ENCODE results near the gene DSEL. TPM values are rescaled to one million over a fixed set of nuclear protein-coding genes. Genes with fewer than 3 reads are reported as not detected.

Gene DSEL
- total RNA-seq, 1 donor from 2014 or later = 49.3 TPM

DNA sequence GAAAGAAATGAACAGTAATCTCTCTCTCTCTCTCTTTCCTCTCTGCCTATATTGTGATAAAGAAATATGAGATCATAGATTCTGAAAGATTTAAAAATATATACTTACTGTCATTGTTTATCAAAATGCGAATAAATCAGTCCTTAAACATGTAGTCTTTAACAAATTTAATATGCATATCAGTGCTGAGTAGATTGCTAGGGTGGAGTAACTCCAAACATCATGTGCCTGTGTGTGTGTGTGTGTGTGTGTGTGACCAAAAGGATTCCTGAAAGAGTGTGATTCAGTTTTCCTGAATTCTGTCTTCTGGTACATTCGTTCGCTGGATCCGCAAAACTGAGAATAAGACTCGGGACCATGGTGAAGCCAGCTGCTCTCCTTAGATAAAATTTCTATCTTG lies 24.0 kb upstream of the DSEL start:
- Mint-ChIP-seq H3K27me3 (ENCODE audit: low read depth) (no peaks in the 10 kb centered on the region), H3K4me1 (ENCODE audit: low read depth) (peaks cover 8% of the 10 kb centered on the region), H3K9me3 (ENCODE audit: low read depth) (no peaks in the 10 kb centered on the region), H3K36me3 (ENCODE audit: low read depth) (peaks cover 1% of the 10 kb centered on the region), H3K27ac (ENCODE audit: unreplicated experiment) (no peak overlapping the region), H3K4me3 (ENCODE audit: unreplicated experiment) (no peak overlapping the region)
- TF ChIP-seq, protein P1, sequence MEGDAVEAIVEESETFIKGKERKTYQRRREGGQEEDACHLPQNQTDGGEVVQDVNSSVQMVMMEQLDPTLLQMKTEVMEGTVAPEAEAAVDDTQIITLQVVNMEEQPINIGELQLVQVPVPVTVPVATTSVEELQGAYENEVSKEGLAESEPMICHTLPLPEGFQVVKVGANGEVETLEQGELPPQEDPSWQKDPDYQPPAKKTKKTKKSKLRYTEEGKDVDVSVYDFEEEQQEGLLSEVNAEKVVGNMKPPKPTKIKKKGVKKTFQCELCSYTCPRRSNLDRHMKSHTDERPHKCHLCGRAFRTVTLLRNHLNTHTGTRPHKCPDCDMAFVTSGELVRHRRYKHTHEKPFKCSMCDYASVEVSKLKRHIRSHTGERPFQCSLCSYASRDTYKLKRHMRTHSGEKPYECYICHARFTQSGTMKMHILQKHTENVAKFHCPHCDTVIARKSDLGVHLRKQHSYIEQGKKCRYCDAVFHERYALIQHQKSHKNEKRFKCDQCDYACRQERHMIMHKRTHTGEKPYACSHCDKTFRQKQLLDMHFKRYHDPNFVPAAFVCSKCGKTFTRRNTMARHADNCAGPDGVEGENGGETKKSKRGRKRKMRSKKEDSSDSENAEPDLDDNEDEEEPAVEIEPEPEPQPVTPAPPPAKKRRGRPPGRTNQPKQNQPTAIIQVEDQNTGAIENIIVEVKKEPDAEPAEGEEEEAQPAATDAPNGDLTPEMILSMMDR (IDR thresholded peaks at IDR 0.05) = no peak
- DNase-seq (ENCODE audit: low spot score) = no peak

DNA sequence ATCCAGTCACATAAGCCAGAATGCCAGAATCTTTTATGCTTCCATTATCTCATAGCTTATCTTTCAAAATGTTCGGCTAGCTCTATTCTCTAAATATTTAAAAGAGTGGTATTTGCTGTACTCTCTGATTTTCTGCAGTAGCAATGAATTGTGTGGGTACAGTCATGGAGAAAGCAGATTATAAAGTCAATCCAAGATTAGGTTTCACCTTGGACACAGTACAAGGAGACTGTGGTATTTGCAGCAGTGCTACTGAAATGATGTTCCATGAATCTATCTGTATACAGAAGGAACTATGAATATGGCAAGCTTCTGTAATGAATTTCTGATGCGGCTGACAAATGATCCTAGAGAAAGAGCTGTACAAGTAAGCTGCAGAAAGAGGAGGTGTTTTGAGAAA lies 15.4 kb upstream of the DSEL start:
- Mint-ChIP-seq H3K9me3 (ENCODE audit: low read depth) (no peaks in the 10 kb centered on the region), H3K27ac (ENCODE audit: unreplicated experiment) (no peak overlapping the region), H3K36me3 (ENCODE audit: low read depth) (no peaks in the 10 kb centered on the region), H3K27me3 (ENCODE audit: low read depth) (no peaks in the 10 kb centered on the region), H3K4me3 (ENCODE audit: unreplicated experiment) (no peak overlapping the region), H3K4me1 (ENCODE audit: low read depth) (peaks cover 11% of the 10 kb centered on the region)
- no peak for DNase-seq (ENCODE audit: low spot score)
- TF ChIP-seq, protein P1 (IDR thresholded peaks at IDR 0.05) = no peak

DNA sequence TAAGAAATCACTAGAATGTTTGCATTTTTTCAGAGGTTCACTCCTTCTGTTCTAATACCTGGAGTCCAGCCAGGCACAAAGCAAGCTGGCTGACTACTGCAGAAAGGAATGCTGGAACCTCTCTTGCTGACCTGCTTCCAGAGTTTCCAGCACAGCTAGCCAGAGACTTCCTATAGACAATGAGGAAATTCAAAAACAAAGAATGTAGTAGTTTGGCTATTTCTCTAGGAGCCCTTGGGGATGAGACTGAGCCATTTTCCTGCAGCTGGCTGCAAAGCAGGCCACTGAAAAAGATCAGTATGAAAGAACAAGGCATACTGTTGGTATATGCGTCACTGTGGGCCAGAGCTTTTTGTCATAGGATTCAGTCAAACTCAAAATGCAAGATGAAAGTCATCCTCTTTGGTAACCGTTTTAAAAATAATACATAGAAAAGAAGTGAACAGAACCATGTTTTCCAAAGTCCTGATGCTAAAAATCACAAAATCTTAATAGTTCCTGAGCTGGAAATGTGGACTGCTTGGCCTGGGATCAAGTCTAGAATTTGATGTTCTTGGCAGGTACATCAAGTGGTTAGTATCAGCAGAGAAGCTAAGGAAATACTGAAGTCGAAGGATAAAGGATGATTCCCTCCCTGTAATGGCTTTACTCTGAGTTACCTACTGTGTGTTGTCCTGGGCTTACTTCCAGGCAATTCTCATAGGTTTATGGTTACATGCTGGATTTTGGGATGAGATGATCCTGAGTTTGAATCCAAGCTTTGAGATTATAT lies 9.0 kb upstream of the DSEL start:
- no peaks in the 10 kb centered on the region for H3K9me3 Mint-ChIP-seq (ENCODE audit: low read depth)
- TF ChIP-seq, protein P1 (IDR thresholded peaks at IDR 0.05) = no peak
- H3K4me3 Mint-ChIP-seq (ENCODE audit: unreplicated experiment) = no peak overlapping the region
- H3K36me3 Mint-ChIP-seq (ENCODE audit: low read depth) = no peaks in the 10 kb centered on the region
- peak overlapping the region; percentile 88 for H3K27ac Mint-ChIP-seq (ENCODE audit: unreplicated experiment)
- no peaks in the 10 kb centered on the region for H3K27me3 Mint-ChIP-seq (ENCODE audit: low read depth)
- DNase-seq (ENCODE audit: low spot score) = no peak
- peaks cover 26% of the 10 kb centered on the region for H3K4me1 Mint-ChIP-seq (ENCODE audit: low read depth)

DNA sequence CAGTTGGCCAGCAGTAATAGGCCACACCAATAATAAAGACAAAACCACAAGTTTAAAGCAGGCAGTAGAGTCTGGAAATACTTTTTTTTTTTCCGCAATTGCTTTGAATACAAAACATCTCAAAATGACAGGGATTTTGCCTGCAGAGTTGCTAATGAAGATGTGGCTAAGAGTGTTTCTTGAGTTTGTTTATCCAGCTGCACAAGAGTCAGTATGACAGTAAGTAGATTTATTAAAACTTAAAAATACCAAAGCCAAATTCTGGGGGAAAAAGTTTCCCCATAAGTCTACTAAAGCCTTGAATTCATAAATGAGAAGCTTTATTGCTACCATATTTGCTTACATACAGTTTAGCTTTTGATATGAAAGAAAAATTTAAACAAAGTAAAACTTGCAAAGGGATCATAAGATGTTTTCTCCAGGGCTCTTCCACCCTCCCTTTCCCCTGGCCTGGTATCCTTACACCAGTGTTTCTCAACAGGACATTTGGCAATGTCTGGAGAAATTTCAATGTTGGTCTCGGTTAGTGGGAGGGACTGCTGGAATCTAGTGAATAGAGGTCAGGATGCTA lies 3.9 kb upstream of the DSEL start:
- no peak for DNase-seq (ENCODE audit: low spot score)
- no peaks in the 10 kb centered on the region for H3K36me3 Mint-ChIP-seq (ENCODE audit: low read depth)
- no peaks in the 10 kb centered on the region for H3K9me3 Mint-ChIP-seq (ENCODE audit: low read depth)
- peaks cover 42% of the 10 kb centered on the region for H3K4me1 Mint-ChIP-seq (ENCODE audit: low read depth)
- no peaks in the 10 kb centered on the region for H3K27me3 Mint-ChIP-seq (ENCODE audit: low read depth)
- TF ChIP-seq, protein P1 (IDR thresholded peaks at IDR 0.05) = no peak
- H3K4me3 Mint-ChIP-seq (ENCODE audit: unreplicated experiment) = no peak overlapping the region
- H3K27ac Mint-ChIP-seq (ENCODE audit: unreplicated experiment) = peak overlapping the region; percentile 32

DNA sequence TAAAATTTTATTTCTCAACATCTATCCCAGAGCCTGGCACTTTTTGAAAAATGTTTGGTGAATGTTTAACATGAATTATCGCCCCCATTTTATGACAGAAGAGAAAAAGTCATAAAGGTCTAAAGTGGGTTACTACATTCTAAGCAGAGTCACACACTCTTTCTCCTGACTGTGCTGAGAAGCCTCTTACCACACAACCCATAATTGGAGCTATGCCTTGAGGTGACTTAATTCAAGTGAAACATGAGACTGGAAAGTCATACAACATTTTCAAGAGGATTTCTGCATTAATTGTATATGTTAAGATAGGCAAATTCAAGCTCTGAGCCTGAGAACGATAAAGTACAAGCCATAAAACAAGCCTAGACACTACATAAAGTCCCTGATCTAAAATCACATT lies 3.1 kb upstream of the DSEL start:
- H3K4me3 Mint-ChIP-seq (ENCODE audit: unreplicated experiment) = no peak overlapping the region
- DNase-seq (ENCODE audit: low spot score) = no peak

More for the DNA sequence above, 3.1 kb upstream of the DSEL start:
- H3K4me1 Mint-ChIP-seq (ENCODE audit: low read depth) = peaks cover 42% of the 10 kb centered on the region
- H3K9me3 Mint-ChIP-seq (ENCODE audit: low read depth) = no peaks in the 10 kb centered on the region
- peak overlapping the region; percentile 73 for H3K27ac Mint-ChIP-seq (ENCODE audit: unreplicated experiment)
- peaks cover 2% of the 10 kb centered on the region for H3K36me3 Mint-ChIP-seq (ENCODE audit: low read depth)
- no peaks in the 10 kb centered on the region for H3K27me3 Mint-ChIP-seq (ENCODE audit: low read depth)
- TF ChIP-seq, protein P1 (IDR thresholded peaks at IDR 0.05) = no peak
